ENCODE measurements around the gene CSTPP1.
"Not testable (repeated sequence)": the region's sequence is repeated elsewhere in the genome, so short reads cannot be mapped to it uniquely, and the experiment has no call there.

CSTPP1 gene

GRCh38 chr11:47185305-47186075 lies 248.9 kb downstream of the CSTPP1 start:
- no peak for DNase-seq

- DNase-seq: no peak
Observed at GRCh38 chr11:47186076-47186699, 249.6 kb downstream of the CSTPP1 start, which contains the start of gene PACSIN3. TSS of gene PACSIN3 (minus strand) at chr11:47186434. CDS start at chr11:47182727, 3,707 bp downstream.

- no peak for DNase-seq
Observed at GRCh38 chr11:47186700-47187695, 250.4 kb downstream of the CSTPP1 start.

GRCh38 chr11:47187723-47188122 lies 251.2 kb downstream of the CSTPP1 start:
- no peak for DNase-seq

GRCh38 chr11:47188259-47188658 lies 251.7 kb downstream of the CSTPP1 start:
- no peak for DNase-seq

- DNase-seq: no peak
Observed at GRCh38 chr11:47189100-47189834, 252.7 kb downstream of the CSTPP1 start.

GRCh38 chr11:47191137-47191536 lies 254.6 kb downstream of the CSTPP1 start:
- not testable (repeated sequence) for DNase-seq

GRCh38 chr11:47192111-47192510 lies 255.6 kb downstream of the CSTPP1 start:
- DNase-seq: no peak

GRCh38 chr11:47198161-47198560 lies 261.6 kb downstream of the CSTPP1 start:
- DNase-seq: not testable (repeated sequence)

- no peak for DNase-seq
Observed at GRCh38 chr11:47201015-47201414, 264.5 kb downstream of the CSTPP1 start.

GRCh38 chr11:47202576-47202975 lies 266.0 kb downstream of the CSTPP1 start:
- no peak for DNase-seq

- no peak for DNase-seq
Observed at GRCh38 chr11:47204637-47204989, 268.1 kb downstream of the CSTPP1 start.

- DNase-seq: not testable (repeated sequence)
Observed at GRCh38 chr11:47206577-47206976, 270.0 kb downstream of the CSTPP1 start.

GRCh38 chr11:47207459-47207858 lies 270.9 kb downstream of the CSTPP1 start:
- DNase-seq: no peak

GRCh38 chr11:47208008-47208552 lies 271.5 kb downstream of the CSTPP1 start:
- not testable (repeated sequence) for DNase-seq

- DNase-seq: no peak
Observed at GRCh38 chr11:47208628-47209027, 272.1 kb downstream of the CSTPP1 start.
